CD14-positive monocyte (primary cell): ENCODE results near the gene CHURC1. TPM values are rescaled to one million over a fixed set of nuclear protein-coding genes. Genes with fewer than 3 reads are reported as not detected.

Experiments
- DNase-seq, 3 donors: peaks; one replicate each; pipeline ENCODE4 v3.0.0-alpha.2; 2011 to 2022
- H2AFZ ChIP-seq: 2 replicates; pipeline ENCODE4 v1.6.0; 2012; ENCODE audit warnings: mild to moderate bottlenecking, low read depth, low read length, inconsistent platforms; ENCODE audit not compliant: insufficient read depth, poor library complexity, severe bottlenecking
- H3K27ac ChIP-seq, 2 donors: 1 replicate in 1 of 2; 2 replicates in 1 of 2; pipeline ENCODE4 v1.5.1; 2012 to 2013; ENCODE audit warnings: low read length in 2 of 2, control low read depth in 1 of 2, inconsistent platforms in 1 of 2, low read depth in 1 of 2, mild to moderate bottlenecking in 1 of 2
- H3K27me3 ChIP-seq, 2 donors: one replicate each; pipeline versions ENCODE4 v1.6.0 to v1.6.1; 2011 to 2013; ENCODE audit warnings: low read length in 2 of 2; ENCODE audit not compliant: control insufficient read depth in 2 of 2, insufficient read depth in 2 of 2
- H3K36me3 ChIP-seq, 2 donors: replicated peaks in 1 of 2; 1 replicate in 1 of 2; 2 replicates in 1 of 2; pipeline versions ENCODE4 v1.5.1 to v1.6.1; 2012 to 2013; ENCODE audit warnings: low read length in 2 of 2, control low read depth in 1 of 2, inconsistent platforms in 1 of 2, mild to moderate bottlenecking in 1 of 2; ENCODE audit not compliant: insufficient read depth in 2 of 2, control insufficient read depth in 1 of 2
- H3K4me1 ChIP-seq, 2 donors: 1 replicate in 1 of 2; 2 replicates in 1 of 2; pipeline versions ENCODE4 v1.5.1 to v1.6.1; 2012 to 2013; ENCODE audit warnings: low read length in 2 of 2, control low read depth in 1 of 2, inconsistent platforms in 1 of 2, mild to moderate bottlenecking in 1 of 2, moderate library complexity in 1 of 2; ENCODE audit not compliant: insufficient read depth in 2 of 2, control insufficient read depth in 1 of 2
- H3K4me2 ChIP-seq: replicated peaks from 2 replicates; pipeline ENCODE3; 2012; ENCODE audit warnings: low read length, moderate library complexity, mild to moderate bottlenecking; ENCODE audit not compliant: poor library complexity, severe bottlenecking; ENCODE audit errors: extremely low read depth
- H3K4me3 ChIP-seq, 3 experiments: fragments of 200-600 bp in 1 of 3; sonication (generic) in 1 of 3; replicated peaks in 1 of 3; 1 replicate in 2 of 3; 2 replicates in 1 of 3; pipeline ENCODE4 v1.5.1; 2011 to 2013; ENCODE audit warnings: low read length in 3 of 3, mild to moderate bottlenecking in 3 of 3, control low read depth in 2 of 3, low read depth in 2 of 3, inconsistent platforms in 1 of 3, moderate library complexity in 1 of 3
- H3K79me2 ChIP-seq: 2 replicates; pipeline ENCODE4 v1.6.0; 2012; ENCODE audit warnings: mild to moderate bottlenecking, control low read depth, inconsistent platforms, low read length, moderate library complexity; ENCODE audit not compliant: insufficient read depth
- H3K9ac ChIP-seq: 2 replicates; pipeline ENCODE4 v1.6.0; 2017; ENCODE audit warnings: low read length, mild to moderate bottlenecking; ENCODE audit not compliant: insufficient read depth, poor library complexity, severe bottlenecking
- H3K9me3 ChIP-seq, 2 donors: replicated peaks in 1 of 2; 1 replicate in 1 of 2; 2 replicates in 1 of 2; pipeline versions ENCODE4 v1.5.1 to v1.6.1; 2012 to 2013; ENCODE audit warnings: low read length in 2 of 2, control low read depth in 1 of 2; ENCODE audit not compliant: control insufficient read depth in 1 of 2, insufficient read depth in 1 of 2
- H4K20me1 ChIP-seq: 2 replicates; pipeline ENCODE4 v1.6.0; 2012; ENCODE audit warnings: mild to moderate bottlenecking, low read length, control low read depth, moderate library complexity; ENCODE audit not compliant: insufficient read depth
- H3K27ac Mint-ChIP-seq, 7 donors: one replicate each; pipeline ENCODE4 v1.8.0; 2020; ENCODE audit warnings: mild to moderate bottlenecking in 7 of 7, mixed read lengths in 7 of 7, moderate library complexity in 6 of 7, inconsistent platforms in 2 of 7
- H3K27me3 Mint-ChIP-seq, 3 donors: one replicate each; pipeline ENCODE4 v1.8.0; 2021 to 2022; ENCODE audit warnings: low read depth in 3 of 3, mild to moderate bottlenecking in 3 of 3, mixed read lengths in 3 of 3, moderate library complexity in 3 of 3, inconsistent platforms in 1 of 3
- H3K36me3 Mint-ChIP-seq, 2 donors: one replicate each; pipeline ENCODE4 v1.8.0; 2020; ENCODE audit warnings: mixed read lengths in 2 of 2, inconsistent platforms in 1 of 2, mild to moderate bottlenecking in 1 of 2
- H3K4me1 Mint-ChIP-seq: one replicate; pipeline ENCODE4 v1.8.0; 2020; ENCODE audit warnings: mild to moderate bottlenecking, mixed read lengths
- H3K4me3 Mint-ChIP-seq, 2 donors: one replicate each; pipeline ENCODE4 v1.8.0; 2020; ENCODE audit warnings: mild to moderate bottlenecking in 2 of 2, mixed read lengths in 2 of 2, moderate library complexity in 1 of 2
- H3K9me3 Mint-ChIP-seq, 7 donors: one replicate each; pipeline ENCODE4 v1.8.0; 2020 to 2022; ENCODE audit warnings: mixed read lengths in 7 of 7, mild to moderate bottlenecking in 6 of 7, moderate library complexity in 6 of 7, inconsistent platforms in 2 of 7
- WGBS: methylation state at CpG from one replicate; pipeline ENCODE4 v1.1.5; 2013; ENCODE audit warnings: missing lambda C conversion rate; ENCODE audit not compliant: insufficient coverage; 5-methylcytosine and 5-hydroxymethylcytosine counted together
- intact Hi-C, 2 donors: fragments of 100-400 bp; cut with micrococcal nuclease; formaldehyde crosslinking; loops; one replicate each; pipeline versions ENCODE4 v1.15.0 to v1.15.1; 2023
- polyA plus RNA-seq, 3 donors: library from polyadenylated mRNA; depleted of rRNA in 1 of 3; unstranded in 2 of 3; stranded (reverse) in 1 of 3; fragments of 300-500 nt in 2 of 3; fragments of >200 nt in 1 of 3; fragmentation: Illumina TruSeq in 2 of 3; gene quantifications; 1 replicate in 2 of 3; 2 replicates in 1 of 3; pipeline ENCODE4 v1.2.3, GENCODE V29; 2012 to 2021
- TF ChIP-seq, protein P1 (sequence below): fragments of 200-600 bp; IDR thresholded peaks from one replicate; pipeline ENCODE4 v1.8.0; 2022; ENCODE audit warnings: antibody characterized with exemption, mild to moderate bottlenecking

The CHURC1 gene
- polyA plus RNA-seq, 3 donors, result 31.1 to 98.3 (median 81.2) TPM

DNA sequence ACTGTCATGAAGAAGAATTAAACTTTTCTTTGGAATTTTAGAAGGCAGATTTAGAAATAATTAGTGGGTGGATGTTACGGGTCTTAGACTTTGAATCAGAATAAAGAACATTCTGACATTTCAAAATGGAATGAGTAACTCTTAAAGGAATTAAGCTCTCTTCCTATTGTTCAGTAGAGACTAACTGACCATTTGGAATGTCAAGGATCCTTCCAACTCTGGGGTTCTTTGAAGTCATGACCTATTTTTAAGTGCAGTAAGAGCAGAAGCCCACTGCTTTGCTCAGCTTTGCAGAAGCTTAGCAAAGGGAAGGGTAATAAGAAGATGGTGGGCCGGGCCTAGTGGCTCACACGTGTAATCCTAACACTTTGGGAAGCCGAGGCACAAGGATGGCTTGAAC is 4.0 kb downstream of the CHURC1 start:
- 100% methylated on average over 2 of the region's 4 CpGs for WGBS
- Histone ChIP-seq H3K79me2 (peaks cover 86% of the 10 kb centered on the region), H3K4me3 (no peak overlapping the region), H3K27ac (no peak overlapping the region), H3K4me2 (no peak overlapping the region), H3K36me3 (peaks cover 0 to 15% of the 10 kb centered on the region in 2 donors), H3K9ac (no peak overlapping the region), H2AFZ (no peak overlapping the region), H3K9me3 (no peaks in the 10 kb centered on the region), H4K20me1 (peaks cover 73% of the 10 kb centered on the region), H3K4me1 (peaks cover 21 to 24% of the 10 kb centered on the region in 2 donors), H3K27me3 (no peaks in the 10 kb centered on the region)
- Mint-ChIP-seq H3K4me3 (no peak overlapping the region), H3K36me3 (peaks cover 5 to 24% of the 10 kb centered on the region in 2 donors), H3K9me3 (peaks cover 0 to 2% (median 0%) of the 10 kb centered on the region in 7 donors), H3K4me1 (peaks cover 29% of the 10 kb centered on the region), H3K27ac (peak overlapping the region in 2 of 7 donors; percentile 33 to 39), H3K27me3 (peaks cover 0 to 1% (median 0%) of the 10 kb centered on the region in 3 donors)
- TF ChIP-seq, protein P1, sequence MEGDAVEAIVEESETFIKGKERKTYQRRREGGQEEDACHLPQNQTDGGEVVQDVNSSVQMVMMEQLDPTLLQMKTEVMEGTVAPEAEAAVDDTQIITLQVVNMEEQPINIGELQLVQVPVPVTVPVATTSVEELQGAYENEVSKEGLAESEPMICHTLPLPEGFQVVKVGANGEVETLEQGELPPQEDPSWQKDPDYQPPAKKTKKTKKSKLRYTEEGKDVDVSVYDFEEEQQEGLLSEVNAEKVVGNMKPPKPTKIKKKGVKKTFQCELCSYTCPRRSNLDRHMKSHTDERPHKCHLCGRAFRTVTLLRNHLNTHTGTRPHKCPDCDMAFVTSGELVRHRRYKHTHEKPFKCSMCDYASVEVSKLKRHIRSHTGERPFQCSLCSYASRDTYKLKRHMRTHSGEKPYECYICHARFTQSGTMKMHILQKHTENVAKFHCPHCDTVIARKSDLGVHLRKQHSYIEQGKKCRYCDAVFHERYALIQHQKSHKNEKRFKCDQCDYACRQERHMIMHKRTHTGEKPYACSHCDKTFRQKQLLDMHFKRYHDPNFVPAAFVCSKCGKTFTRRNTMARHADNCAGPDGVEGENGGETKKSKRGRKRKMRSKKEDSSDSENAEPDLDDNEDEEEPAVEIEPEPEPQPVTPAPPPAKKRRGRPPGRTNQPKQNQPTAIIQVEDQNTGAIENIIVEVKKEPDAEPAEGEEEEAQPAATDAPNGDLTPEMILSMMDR, result no peak
- DNase-seq, result no peak
- intact Hi-C loops, result loop anchor here (10.0 kb wide), 3 partner anchors 67 to 263 kb away; partner anchors contain the start of genes FNTB (in 2 of the 2) and MAX (in 2 of the 2)

DNA sequence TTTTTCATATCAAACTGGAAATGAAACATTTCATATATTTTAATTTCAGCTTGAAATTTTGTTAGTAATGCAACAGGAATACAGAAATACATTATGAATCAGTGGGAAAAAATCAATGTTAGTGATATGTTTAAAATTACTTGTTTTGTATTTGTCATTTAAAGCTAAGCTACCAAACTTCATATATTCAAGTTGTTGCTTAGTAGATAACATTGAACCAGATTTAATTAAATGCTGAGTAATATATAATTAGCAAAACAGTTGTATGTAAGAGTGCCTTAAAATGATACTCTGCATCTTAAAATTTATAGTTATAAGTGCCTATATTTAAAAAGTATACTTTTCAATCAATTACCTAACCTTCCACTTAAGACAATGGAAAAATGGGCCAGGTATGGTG is 5.0 kb downstream of the CHURC1 start:
- peaks cover 24% of the 10 kb centered on the region for H3K4me1 Mint-ChIP-seq
- peaks cover 82% of the 10 kb centered on the region for H4K20me1 ChIP-seq
- peaks cover 93% of the 10 kb centered on the region for H3K79me2 ChIP-seq
- peaks cover 5 to 22% of the 10 kb centered on the region in 2 donors for H3K36me3 ChIP-seq
- no peak overlapping the region for H3K4me2 ChIP-seq
- no peaks in the 10 kb centered on the region for H3K27me3 ChIP-seq
- DNase-seq, result no peak
- H3K27me3 Mint-ChIP-seq, result no peaks in the 10 kb centered on the region
- H3K27ac ChIP-seq, result no peak overlapping the region
- intact Hi-C loops, result loop anchor here (10.0 kb wide), 3 partner anchors 66 to 264 kb away; partner anchors contain the start of genes FNTB (in 2 of the 2) and MAX (in 2 of the 2)
- H3K9me3 Mint-ChIP-seq, result peaks cover 0 to 2% (median 0%) of the 10 kb centered on the region in 7 donors
- peaks cover 16 to 18% of the 10 kb centered on the region in 2 donors for H3K4me1 ChIP-seq
- H3K4me3 Mint-ChIP-seq, result no peak overlapping the region
- no peak overlapping the region for H3K9ac ChIP-seq
- no peak overlapping the region for H3K4me3 ChIP-seq
- peaks cover 11 to 31% of the 10 kb centered on the region in 2 donors for H3K36me3 Mint-ChIP-seq
- no peak overlapping the region for H2AFZ ChIP-seq
- no peaks in the 10 kb centered on the region for H3K9me3 ChIP-seq
- no peak overlapping the region for H3K27ac Mint-ChIP-seq
- TF ChIP-seq, protein P1, result no peak
